IPS-NIHi11 (cell line): ENCODE data around the gene RABGAP1L.

Experiments used
- DNase-seq: peaks from one replicate; pipeline ENCODE4 v3.0.0; 2012; ENCODE audit warnings: mixed read lengths, low spot score

RABGAP1L gene

DNA sequence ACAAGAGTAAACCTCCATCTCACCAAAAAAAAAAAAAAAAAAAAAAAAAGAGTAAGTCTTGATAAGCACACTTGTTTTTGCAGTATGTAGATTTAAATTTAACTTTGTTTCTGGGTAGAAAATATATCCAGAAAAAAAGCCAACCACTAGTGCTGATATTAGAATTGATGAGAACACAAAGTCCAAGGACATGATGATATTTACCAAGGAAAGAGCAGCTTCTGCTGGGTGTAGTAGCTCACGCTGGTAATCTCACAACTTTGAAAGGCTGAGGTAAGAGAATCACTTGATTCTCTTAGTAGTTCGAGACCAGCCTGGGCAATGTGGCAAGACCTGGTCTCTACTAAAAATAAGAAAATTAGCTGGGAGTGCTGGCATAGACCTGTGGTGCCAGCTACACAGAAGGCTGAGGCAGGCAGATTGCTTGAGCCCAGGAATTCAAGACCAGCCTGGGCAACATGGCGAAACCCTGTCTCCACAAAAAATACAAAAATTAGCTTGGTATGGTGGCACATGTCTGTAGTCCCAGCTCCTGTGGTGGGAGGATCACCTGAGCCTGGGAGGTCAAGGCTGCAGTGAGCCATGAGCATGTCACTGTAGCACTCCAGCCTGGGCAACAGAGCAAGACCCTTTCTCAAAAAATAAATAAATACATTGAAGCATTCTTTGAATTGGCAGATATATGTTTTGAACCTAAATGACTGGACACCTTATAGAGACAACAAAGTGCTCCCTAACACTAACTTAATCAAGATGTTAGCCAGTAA is 776.8 kb downstream of the RABGAP1L start:
- no peak for DNase-seq

DNA sequence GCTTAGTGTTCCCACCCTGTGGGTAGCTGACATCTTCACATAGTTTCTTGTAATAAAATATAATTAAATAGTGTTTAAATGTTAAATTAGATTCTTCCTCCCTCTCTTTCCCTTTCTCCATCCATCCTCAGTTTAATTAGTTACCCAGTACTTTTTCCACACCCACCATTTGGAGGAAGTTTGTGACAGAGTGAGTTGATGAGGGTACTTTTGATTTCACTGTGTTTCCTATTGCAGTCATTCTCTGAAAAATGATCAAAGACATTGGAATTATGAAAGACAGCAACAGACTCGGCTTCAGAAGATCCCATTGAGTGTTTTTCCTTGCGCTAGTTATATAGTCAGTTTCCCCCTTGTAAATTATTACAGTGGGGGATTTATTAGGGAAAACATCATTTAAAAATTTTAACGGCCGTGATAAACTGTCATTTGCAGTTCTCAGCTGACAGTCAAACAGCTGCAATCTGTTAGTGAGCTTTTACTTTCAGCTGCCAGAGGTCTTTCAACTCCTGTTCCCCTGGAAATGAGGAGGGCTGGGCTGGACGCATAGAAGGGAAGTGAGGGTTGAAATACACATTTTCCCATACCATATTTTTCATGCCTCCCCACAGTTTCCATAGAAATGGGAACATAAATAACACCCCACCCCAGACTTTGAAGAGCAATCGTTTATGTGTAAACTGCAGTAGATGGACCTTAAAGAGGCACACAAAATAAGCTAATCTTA is 779.1 kb downstream of the RABGAP1L start:
- DNase-seq: no peak

DNA sequence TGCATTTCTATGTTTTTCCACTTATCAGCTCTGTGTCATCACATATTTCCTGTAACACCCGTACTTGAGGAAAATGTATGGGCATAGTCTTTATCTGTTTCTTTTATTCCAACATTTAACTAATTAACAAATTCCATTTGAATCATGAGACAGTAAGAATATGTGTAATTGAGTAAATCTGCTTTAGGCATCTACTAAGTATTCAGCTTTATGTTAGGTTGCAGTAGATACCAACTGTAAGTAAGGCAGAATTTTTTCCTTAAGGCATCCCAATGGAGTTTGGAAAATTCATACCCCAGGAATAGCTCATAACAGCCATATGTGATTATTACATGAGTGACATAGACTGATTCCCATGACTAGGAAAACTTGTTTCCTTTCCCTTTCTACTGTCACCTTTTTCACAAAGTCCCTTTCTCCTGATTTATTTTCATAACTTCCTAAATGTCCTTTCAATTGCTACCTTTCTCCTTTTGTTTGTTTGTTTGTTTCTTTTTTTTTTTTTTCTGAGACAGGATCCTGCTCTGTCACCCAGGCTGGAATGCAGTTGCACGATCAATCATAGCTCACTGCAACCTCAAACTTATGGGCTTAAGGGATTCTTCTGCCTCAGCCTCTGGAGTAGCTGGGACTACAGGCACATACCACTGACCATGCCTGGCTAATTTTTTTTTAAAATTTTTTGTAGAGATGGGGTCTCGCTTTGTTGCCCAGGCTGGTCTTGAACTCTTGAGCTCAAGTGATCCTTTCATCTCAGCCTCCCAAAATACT is 780.6 kb downstream of the RABGAP1L start:
- DNase-seq: no peak

DNA sequence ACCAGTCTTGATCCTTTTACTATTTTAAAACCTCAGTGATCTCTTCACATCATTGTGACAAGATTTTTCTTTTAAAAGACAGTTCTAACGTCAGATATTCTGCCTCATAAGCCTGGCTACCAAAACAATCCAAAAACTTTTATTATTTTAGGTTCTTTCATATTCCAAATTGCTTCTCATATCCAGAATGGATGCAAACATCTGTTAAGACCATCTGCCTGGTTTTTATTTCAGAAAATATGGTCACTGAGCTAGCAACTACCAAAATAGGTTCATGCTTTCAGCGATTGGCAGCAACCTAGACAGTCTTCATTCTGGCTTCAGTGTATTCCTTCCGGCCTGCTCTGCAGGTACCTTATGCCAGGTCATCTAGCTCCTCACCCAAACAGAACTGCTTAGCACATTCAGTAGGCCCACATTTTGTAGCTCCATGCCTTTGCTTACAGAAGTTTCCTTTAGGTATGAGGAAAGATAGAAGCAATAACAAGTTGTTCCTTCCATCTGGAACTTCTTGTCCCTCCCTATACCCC is 781.4 kb downstream of the RABGAP1L start:
- DNase-seq: no peak

DNA sequence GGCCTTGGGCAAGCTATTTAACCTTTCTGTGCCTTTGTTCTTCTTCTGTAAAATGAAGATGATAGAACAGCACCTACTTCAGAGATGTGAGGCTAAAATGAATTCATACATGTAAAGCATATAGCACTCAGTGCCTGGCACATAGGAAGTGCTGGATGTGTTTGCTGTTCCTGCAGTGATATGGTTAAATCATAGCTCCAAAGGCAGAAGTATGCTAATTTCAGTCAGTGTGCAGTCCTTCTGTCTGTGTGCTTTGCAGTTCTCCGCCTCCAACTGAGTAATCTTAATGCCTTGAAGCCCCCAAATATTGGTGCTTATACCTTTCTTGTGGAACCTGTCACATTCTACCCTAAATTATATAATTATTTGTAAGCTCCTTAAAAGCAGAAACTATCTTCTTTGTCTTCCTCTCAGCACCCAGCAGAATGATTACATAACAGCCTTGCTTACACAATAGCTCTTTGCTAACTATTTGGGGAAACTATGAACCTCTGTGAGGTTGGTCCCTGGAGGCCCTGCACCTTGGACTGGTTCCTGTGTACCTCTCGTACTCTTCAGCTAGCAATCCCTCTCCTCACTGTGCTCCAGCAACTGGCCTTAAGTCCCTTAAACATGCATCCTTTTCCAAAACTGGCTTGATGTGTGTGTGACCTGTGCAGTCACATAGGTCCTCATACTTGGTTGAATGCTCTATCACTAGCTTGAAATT is 783.4 kb downstream of the RABGAP1L start:
- DNase-seq: no peak

DNA sequence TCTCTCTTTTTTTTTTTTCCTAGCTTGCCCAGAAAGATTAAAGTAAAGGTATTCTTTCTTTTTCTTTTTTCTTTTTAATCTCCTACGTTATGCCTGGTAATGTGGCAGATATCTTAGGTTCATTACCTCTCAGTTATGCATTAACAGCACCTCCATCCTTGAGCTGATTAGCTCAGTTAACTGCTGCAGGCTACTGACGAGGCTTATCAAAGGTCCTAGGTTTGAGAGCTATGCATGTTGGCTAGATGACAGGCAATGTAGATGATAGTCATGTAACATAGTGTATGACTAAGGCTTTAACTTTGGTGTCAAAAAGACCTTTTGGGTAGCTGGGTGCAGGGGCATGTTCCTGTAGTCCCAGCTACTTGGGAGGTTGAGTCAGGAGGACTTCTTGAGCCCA is 786.7 kb downstream of the RABGAP1L start:
- no peak for DNase-seq

DNA sequence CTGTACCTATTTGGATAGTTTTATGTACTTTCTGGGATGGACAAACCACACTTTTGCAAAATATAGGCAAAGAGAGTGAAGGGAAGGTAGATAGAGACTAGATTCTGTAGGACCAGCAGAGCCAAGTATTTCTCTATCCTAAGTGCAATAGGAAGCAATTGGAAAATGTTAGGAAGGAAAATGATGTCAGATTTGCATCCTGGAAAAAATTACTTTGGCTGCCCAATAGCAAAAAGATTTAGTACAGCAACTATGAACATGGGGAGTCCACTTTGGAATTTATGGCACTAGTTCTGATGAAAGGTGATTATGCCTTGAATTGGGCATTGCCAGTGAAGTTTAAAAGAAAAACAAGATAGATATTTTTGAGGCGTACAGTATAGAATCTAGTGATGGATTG is 789.7 kb downstream of the RABGAP1L start:
- no peak for DNase-seq

DNA sequence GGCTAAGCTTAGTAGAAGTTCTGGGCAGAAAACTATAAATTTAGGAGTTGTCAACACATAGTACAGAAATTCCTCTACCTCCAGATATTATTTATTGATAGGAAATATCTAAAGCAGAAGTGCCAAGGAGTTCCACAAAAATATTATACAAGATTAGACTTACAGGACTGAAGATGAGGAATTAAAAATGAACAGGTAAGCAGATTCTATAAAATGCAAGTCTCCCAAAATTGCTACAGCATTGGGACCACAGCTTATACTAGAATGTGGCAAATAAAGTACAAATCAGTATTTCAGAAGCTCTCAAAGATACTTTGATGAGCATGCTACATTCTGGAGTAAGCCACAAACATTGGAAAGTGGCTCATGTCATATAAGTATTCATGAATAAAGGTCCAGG is 790.3 kb downstream of the RABGAP1L start:
- DNase-seq: no peak

DNA sequence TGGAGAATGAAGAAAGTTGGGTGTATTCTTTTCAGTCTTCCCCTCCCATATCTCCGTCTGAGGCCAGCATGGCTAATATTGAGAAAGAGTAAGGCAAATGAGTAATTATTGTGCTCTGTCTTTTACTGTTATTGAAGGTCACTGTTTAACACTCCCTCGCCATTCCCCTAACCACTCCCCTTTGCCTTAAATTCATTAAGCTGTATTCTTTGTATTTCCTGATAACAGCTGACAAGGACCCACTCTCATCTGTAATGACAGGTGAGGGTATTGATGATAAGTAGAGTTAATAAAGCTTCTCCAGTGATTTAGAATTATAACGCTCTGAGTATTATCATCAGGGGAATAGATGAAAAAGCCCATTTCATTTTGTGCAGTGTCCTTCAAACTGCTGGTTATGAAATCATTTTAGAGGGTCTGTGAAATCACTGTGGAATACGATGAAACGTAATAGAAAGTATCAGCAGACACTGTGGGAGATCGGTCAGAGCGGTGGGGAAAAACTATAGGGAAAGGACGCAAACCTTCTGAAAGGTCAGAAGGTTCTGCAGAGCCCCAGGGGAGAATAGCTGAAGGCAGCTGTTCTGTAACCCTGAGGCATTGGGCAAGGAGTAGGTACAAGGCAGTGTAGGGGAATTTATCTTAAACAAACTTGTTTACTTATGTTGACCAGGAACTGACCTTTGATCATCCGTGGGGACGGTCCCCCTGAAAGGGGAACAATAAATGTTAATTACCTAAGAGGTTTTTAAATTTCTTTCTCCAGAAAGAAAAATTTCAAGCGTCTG is 794.2 kb downstream of the RABGAP1L start:
- DNase-seq: no peak

DNA sequence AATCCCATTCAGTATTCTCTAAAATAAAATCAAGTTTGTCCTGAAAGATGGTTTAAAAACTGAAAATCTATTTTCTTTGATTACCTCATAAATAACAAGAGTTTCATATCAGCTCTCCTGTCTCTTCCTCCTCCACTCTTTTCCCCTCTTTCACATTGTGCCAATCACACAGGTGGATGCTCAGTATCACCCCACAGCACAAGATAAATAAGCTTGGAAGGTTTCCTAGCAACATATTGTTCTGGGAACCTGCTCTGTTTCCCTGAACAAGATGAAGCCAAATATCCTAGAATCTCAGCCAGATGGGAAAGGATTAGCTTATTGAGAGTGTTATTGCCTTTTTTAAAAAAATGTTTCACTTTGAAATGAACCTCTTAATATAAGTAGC is 794.7 kb downstream of the RABGAP1L start:
- DNase-seq: no peak

DNA sequence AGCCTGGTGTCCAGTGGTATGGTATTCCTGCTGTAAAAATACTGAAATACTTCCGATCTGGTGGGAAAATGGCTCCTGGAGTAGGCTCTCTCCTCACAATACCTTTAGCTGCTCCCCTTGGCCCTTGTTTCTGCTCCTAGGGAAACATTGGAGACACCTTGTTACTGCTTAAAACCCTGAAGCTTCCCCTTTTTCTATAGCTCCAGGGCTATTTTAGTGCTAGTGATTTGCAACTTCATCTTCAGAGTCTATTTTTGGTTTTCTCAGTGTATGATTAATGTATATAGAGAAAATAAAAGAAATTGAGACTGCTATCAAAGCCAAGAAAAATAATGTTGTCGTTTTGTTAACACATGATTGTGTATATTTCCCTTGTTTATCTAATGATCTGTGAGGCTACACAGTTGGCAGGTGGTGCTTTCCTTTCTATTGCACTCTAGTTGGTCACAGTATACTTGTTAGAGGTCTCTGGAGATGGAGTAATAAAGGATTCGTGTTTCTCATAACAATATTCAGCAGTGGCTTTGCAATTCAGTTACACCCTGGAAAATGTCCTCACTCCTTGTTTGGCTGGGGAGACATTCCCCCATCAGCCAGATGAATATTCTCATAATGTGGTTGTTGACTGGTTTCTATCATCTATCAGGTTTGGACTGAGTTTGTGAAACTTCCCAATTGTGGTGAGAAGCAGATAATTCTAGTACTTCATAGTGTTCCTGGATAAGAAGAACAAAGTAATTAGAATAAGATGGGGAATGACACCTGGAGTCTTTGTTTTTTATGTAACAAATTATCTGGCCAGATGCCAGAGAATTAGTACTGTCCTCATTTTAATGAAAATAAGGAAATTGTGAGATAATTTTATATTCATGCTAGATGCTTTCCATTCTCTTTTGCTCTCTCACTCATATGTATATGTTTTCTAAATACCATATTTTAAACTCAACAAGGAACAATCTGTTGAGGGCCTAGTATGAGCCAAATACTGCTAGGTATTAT is 795.6 kb downstream of the RABGAP1L start:
- no peak for DNase-seq

DNA sequence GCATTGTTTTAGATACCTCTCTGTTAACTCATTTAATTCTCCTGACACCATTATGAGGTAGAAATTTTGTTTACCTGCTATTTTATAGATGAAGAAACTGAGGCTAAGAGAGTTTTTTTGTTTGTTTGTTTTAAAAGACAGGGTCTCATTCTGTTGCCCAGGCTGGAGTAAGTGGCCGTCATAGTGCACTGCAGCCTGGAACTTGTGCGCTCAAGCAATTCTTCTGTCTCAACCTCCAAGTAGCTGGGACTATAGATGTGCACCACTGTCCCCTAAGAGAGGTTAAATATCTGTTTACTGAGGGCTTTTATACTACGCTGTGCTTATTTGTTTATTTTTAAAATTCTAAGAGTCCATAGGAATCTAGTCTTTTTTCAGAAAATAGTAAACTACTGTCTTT is 796.8 kb downstream of the RABGAP1L start:
- no peak for DNase-seq

DNA sequence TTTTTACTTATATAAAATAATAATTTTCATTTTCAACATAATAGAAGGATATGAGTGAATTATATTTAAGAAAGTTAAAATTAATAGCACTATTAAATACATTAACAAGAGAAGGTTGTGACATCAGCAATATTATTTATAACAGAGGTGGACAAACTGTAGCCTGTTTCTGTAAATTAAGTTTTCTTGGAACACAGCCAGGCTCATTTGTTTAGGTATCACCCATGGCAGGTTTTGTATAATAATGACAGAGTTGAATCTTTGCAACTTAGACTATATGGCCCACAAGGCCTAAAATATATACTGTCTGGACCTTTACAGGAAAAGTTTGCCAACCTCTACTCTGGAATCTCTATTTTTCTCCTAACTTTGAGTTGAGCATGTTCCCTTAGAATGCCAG is 797.7 kb downstream of the RABGAP1L start:
- no peak for DNase-seq

DNA sequence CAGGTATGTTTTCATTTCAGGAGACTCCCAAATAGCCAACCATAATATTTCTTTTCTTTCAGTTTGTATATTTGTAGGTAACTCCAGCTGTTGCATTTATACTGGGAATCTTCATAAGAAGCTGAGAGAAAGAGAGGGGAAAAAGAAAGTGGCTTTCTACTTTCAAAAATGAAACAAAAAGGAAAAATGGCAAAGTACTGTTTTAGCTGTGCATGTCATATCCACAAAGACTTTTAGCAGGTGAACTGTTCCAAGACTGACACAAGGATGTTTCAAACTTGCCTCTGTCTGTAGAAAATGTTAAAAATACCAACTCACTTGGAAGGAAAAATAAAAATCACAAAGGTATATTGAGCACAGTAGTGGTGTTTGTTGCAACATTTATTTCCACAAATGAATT is 798.5 kb downstream of the RABGAP1L start:
- no peak for DNase-seq

DNA sequence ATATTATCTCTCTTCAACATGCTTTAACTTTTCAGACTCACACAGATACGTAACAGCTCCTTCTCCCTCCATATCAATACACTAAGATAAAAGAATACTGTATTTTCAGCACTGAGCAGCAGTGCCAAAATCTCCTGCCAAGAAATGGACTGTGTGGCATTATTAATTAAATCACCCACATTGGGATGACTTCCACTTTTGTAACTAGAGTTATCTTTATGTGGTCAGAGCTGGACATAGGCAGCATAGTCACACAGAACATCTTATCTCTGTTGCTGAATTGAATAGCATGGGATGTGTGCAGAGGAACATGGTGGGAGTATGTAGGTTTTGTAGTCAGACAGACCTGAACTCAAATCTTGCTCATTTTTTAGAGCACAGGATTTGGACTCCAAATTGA is 799.1 kb downstream of the RABGAP1L start:
- DNase-seq: no peak

DNA sequence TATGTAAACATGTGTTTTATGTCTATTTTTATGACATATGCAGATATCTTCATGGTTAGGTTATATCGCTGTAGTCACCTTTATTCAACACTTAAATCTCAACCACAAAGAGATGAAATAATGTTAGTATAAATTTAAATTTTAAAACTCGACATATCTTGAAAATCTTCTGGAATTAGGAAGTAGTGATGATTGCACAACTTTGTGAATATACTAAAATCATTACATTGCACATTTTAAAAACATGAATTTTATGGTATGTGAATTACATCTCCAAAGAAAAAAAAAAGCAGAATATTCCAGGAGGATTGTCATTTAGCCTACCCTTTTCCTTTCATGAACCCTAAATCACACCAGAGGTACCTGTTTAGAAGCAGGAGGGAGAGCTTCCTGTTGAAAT is 801.0 kb downstream of the RABGAP1L start:
- DNase-seq: no peak

DNA sequence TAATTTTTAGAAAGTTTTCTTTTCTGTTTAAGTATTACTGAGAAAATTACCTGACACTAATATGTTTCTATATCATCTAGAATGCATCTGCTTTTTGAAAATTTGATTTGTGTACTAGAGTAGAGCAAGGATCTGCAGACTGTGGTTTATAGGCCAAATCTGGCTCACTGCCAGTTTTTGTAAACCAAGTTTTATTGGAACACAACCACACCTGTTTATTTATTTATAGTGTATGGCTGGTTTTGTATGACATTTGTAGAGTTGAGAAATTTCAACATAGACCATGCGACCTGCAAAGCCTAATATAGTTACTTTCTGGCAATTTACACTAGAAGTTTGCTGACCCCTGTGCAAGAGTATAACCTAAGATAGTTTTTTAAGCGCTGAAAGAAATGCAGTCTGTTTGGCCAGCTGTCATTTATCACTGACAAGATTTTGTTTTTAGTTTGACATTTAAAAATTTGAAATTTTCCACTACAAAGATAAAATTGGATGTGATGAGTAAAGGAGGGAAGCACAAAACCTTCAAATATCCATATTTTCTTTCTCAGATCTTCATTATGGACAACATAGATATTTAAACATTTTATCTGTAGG is 804.3 kb downstream of the RABGAP1L start:
- no peak for DNase-seq

DNA sequence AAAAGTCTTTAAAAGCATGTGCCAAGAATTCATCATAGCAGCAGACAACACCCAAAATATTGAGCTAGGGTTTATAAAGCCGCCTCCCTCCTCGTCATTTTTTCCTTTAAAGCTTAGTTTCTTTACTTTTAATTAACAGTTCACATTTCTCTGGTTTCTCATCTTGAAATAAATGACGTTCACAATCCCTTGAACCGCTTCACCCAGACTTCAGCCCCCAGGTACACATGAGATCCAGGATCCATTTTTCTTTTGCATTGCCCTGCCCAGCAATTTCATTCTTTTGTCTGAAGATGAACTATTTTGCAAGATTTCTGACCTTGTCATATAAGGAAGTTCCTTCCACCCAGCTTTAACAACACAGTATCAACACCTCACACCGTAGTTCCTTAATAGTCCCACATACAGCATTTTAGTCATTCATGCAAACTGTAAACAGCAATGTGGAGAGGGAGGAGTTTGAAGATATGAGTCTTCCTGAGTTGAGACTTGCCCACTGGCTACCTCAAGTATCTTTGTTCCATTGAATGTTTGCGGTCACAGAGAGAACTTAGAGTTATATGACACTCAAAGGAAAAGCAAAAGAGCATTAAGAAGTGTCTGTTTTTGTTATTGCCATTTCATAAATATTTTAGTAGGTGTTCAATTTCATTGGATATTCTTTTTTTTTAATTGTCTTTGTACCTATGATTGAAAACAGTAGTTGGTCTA is 805.1 kb downstream of the RABGAP1L start:
- DNase-seq: no peak

DNA sequence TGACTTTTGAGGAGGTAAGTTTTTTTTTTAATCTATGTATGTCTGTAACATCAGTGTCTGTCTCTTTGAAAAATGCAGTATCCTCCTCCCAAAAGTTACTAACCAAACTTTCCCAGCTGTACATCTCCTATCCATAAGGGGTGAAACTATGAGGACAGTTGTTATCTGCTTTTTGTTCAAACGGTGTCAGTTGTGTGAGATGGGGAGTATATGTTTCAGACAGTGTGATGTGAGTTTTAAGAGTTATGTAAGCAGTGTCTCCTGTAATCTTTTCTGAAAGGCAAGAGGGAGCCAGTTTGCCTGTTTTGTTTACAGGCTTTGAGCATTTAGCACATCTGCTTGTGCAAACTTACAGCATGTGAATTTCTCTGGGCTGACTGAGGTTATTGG is 805.6 kb downstream of the RABGAP1L start:
- no peak for DNase-seq
